Neural progenitor cell (in vitro differentiated cells): ENCODE results near the gene PMEPA1. TPM values are rescaled to one million over a fixed set of nuclear protein-coding genes. Genes with fewer than 3 reads are reported as not detected.
A peak's percentile ranks its signal among the peaks of the same experiment; 100 is the strongest.

Experiments
- DNase-seq: peaks from one replicate; pipeline ENCODE4 v3.0.0-alpha.2; 2016; ENCODE audit warnings: low spot score
- H2AFZ ChIP-seq: fragments of 200-600 bp; sonication (generic); replicated peaks from 2 replicates; pipeline ENCODE4 v1.6.1; 2016; ENCODE audit warnings: antibody characterized with exemption
- H3F3A ChIP-seq: fragments of 200-600 bp; sonication (generic); 2 replicates; pipeline ENCODE4 v1.6.1; 2016; ENCODE audit warnings: antibody characterized with exemption, low read depth
- H3K27ac ChIP-seq: fragments of 200-600 bp; sonication (generic); 2 replicates; pipeline ENCODE4 v1.5.1; 2016; ENCODE audit warnings: mild to moderate bottlenecking
- H3K27me3 ChIP-seq: fragments of 200-600 bp; sonication (generic); 2 replicates; pipeline ENCODE4 v1.6.1; 2016; ENCODE audit warnings: mild to moderate bottlenecking, moderate library complexity
- H3K36me3 ChIP-seq: fragments of 200-600 bp; sonication (generic); 2 replicates; pipeline ENCODE4 v1.5.1; 2016
- H3K4me1 ChIP-seq: fragments of 200-600 bp; sonication (generic); 2 replicates; pipeline ENCODE4 v1.6.1; 2016; ENCODE audit warnings: mixed run types
- H3K4me2 ChIP-seq: fragments of 200-600 bp; sonication (generic); 2 replicates; pipeline ENCODE4 v1.6.1; 2016
- H3K4me3 ChIP-seq: fragments of 200-600 bp; sonication (generic); 2 replicates; pipeline ENCODE4 v1.5.1; 2016
- H3K79me2 ChIP-seq: fragments of 200-600 bp; sonication (generic); 2 replicates; pipeline ENCODE4 v1.6.1; 2016; ENCODE audit warnings: low read depth
- H3K9ac ChIP-seq: fragments of 200-600 bp; sonication (generic); 2 replicates; pipeline ENCODE4 v1.6.1; 2016
- H3K9me3 ChIP-seq: fragments of 200-600 bp; sonication (generic); 2 replicates; pipeline ENCODE4 v1.5.1; 2016; ENCODE audit warnings: low read depth
- H4K20me1 ChIP-seq: fragments of 200-600 bp; sonication (generic); 2 replicates; pipeline ENCODE4 v1.6.1; 2016; ENCODE audit warnings: low read depth
- H3K27ac Mint-ChIP-seq: 3 replicates; pipeline ENCODE4 v1.8.0; 2021; ENCODE audit warnings: mixed read lengths
- H3K27me3 Mint-ChIP-seq: 2 replicates; pipeline ENCODE4 v1.8.0; 2022; ENCODE audit warnings: low read depth, mild to moderate bottlenecking, inconsistent platforms, moderate library complexity, mixed read lengths; ENCODE audit not compliant: insufficient read depth
- H3K36me3 Mint-ChIP-seq: 3 replicates; pipeline ENCODE4 v1.8.0; 2021; ENCODE audit warnings: mixed read lengths
- H3K4me1 Mint-ChIP-seq: 3 replicates; pipeline ENCODE4 v1.8.0; 2021; ENCODE audit warnings: mixed read lengths
- H3K4me3 Mint-ChIP-seq: 3 replicates; pipeline ENCODE4 v1.8.0; 2021; ENCODE audit warnings: mild to moderate bottlenecking, moderate library complexity, mixed read lengths
- H3K9me3 Mint-ChIP-seq: 3 replicates; pipeline ENCODE4 v1.8.0; 2020; ENCODE audit warnings: mixed read lengths
- EZH2 ChIP-seq: fragments of 200-600 bp; sonication (generic); IDR thresholded peaks from 2 replicates; pipeline ENCODE4 v1.6.1; 2017; ENCODE audit warnings: antibody characterized with exemption, mild to moderate bottlenecking, moderate library complexity
- EZH2phosphoT487 ChIP-seq: fragments of 200-600 bp; sonication (generic); IDR thresholded peaks from 2 replicates; pipeline ENCODE4 v1.6.1; 2017; ENCODE audit warnings: antibody characterized with exemption
- total RNA-seq: library from RNA; depleted of rRNA; stranded (reverse); fragments of >200 nt; gene quantifications from 2 replicates; pipeline ENCODE4 v1.2.3, GENCODE V29; 2015; ENCODE audit warnings: low replicate concordance
- TF ChIP-seq, protein P1 (sequence below): fragments of 200-600 bp; sonication (generic); IDR thresholded peaks from 2 replicates; pipeline ENCODE4 v1.5.1; 2017; ENCODE audit warnings: antibody characterized with exemption, mild to moderate bottlenecking

Gene PMEPA1
- total RNA-seq, 1 donor from 2014 or later = 1.7 TPM

- Histone ChIP-seq H3K27me3 (no peaks in the 10 kb centered on the region), H4K20me1 (no peaks in the 10 kb centered on the region), H3K4me2 (no peak overlapping the region), H3K4me1 (no peaks in the 10 kb centered on the region), H2AFZ (no peak overlapping the region), H3K79me2 (no peaks in the 10 kb centered on the region), H3K27ac (no peak overlapping the region), H3K9me3 (no peaks in the 10 kb centered on the region), H3K4me3 (no peak overlapping the region), H3F3A (no peaks in the 10 kb centered on the region), H3K9ac (no peak overlapping the region), H3K36me3 (no peaks in the 10 kb centered on the region)
- H3K4me1 Mint-ChIP-seq = no peaks in the 10 kb centered on the region
- no peak for TF ChIP-seq EZH2
- no peak for TF ChIP-seq EZH2phosphoT487
- TF ChIP-seq, protein P1, sequence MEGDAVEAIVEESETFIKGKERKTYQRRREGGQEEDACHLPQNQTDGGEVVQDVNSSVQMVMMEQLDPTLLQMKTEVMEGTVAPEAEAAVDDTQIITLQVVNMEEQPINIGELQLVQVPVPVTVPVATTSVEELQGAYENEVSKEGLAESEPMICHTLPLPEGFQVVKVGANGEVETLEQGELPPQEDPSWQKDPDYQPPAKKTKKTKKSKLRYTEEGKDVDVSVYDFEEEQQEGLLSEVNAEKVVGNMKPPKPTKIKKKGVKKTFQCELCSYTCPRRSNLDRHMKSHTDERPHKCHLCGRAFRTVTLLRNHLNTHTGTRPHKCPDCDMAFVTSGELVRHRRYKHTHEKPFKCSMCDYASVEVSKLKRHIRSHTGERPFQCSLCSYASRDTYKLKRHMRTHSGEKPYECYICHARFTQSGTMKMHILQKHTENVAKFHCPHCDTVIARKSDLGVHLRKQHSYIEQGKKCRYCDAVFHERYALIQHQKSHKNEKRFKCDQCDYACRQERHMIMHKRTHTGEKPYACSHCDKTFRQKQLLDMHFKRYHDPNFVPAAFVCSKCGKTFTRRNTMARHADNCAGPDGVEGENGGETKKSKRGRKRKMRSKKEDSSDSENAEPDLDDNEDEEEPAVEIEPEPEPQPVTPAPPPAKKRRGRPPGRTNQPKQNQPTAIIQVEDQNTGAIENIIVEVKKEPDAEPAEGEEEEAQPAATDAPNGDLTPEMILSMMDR = no peak
- peaks cover 19% of the 10 kb centered on the region for H3K27me3 Mint-ChIP-seq
- no peak overlapping the region for H3K4me3 Mint-ChIP-seq
- peaks cover 13% of the 10 kb centered on the region for H3K9me3 Mint-ChIP-seq
- peak overlapping the region; percentile 33 for H3K27ac Mint-ChIP-seq
- DNase-seq = no peak
- H3K36me3 Mint-ChIP-seq = peaks cover 8% of the 10 kb centered on the region
These were observed 60.8 kb downstream of the PMEPA1 start for GRCh38 chr20:57648878-57649616.

- Histone ChIP-seq H2AFZ (no peak overlapping the region), H3K4me1 (no peaks in the 10 kb centered on the region), H3K79me2 (no peaks in the 10 kb centered on the region), H3K9ac (no peak overlapping the region), H3K4me2 (no peak overlapping the region), H3K4me3 (no peak overlapping the region), H3K27me3 (no peaks in the 10 kb centered on the region), H4K20me1 (no peaks in the 10 kb centered on the region), H3K9me3 (no peaks in the 10 kb centered on the region), H3F3A (no peaks in the 10 kb centered on the region), H3K36me3 (no peaks in the 10 kb centered on the region), H3K27ac (no peak overlapping the region)
- no peaks in the 10 kb centered on the region for H3K4me1 Mint-ChIP-seq
- H3K9me3 Mint-ChIP-seq = peaks cover 15% of the 10 kb centered on the region
- no peak overlapping the region for H3K4me3 Mint-ChIP-seq
- H3K27ac Mint-ChIP-seq = no peak overlapping the region
- TF ChIP-seq EZH2phosphoT487 = no peak
- TF ChIP-seq, protein P1 = no peak
- TF ChIP-seq EZH2 = no peak
- peaks cover 18% of the 10 kb centered on the region for H3K27me3 Mint-ChIP-seq
- H3K36me3 Mint-ChIP-seq = peaks cover 8% of the 10 kb centered on the region
- DNase-seq = no peak
These were observed 61.7 kb downstream of the PMEPA1 start for GRCh38 chr20:57647933-57648785.

GRCh38 chr20:57647006-57647932, 62.5 kb downstream of the PMEPA1 start:
- H3K27ac ChIP-seq = no peak overlapping the region
- no peaks in the 10 kb centered on the region for H3K27me3 ChIP-seq
- H3K4me3 Mint-ChIP-seq = no peak overlapping the region
- H3K4me2 ChIP-seq = no peak overlapping the region
- H3K36me3 Mint-ChIP-seq = peaks cover 8% of the 10 kb centered on the region
- H4K20me1 ChIP-seq = no peaks in the 10 kb centered on the region
- H3K27me3 Mint-ChIP-seq = peaks cover 18% of the 10 kb centered on the region
- H3K4me1 Mint-ChIP-seq = no peaks in the 10 kb centered on the region
- no peak overlapping the region for H2AFZ ChIP-seq
- no peaks in the 10 kb centered on the region for H3K9me3 ChIP-seq
- TF ChIP-seq, protein P1 = no peak
- TF ChIP-seq EZH2 (no peak), EZH2phosphoT487 (no peak)
- no peak overlapping the region for H3K9ac ChIP-seq
- no peak overlapping the region for H3K4me3 ChIP-seq
- no peak for DNase-seq
- H3K9me3 Mint-ChIP-seq = peaks cover 17% of the 10 kb centered on the region
- H3K79me2 ChIP-seq = no peaks in the 10 kb centered on the region
- H3K4me1 ChIP-seq = no peaks in the 10 kb centered on the region
- H3K36me3 ChIP-seq = no peaks in the 10 kb centered on the region
- no peaks in the 10 kb centered on the region for H3F3A ChIP-seq
- H3K27ac Mint-ChIP-seq = peak overlapping the region; percentile 34
